Psoas muscle (tissue), 8 donors: ENCODE measurements around the gene DSCAM. TPM values are rescaled to one million over a fixed set of nuclear protein-coding genes. Genes with fewer than 3 reads are reported as not detected.

Source experiments
- ATAC-seq, 4 donors: fragments of 200-7000 bp; cut with Tn5 transposase; one replicate each; pipeline ENCODE4 v1.9.1; 2020; ENCODE audit warnings: moderate library complexity in 3 of 4, mild to moderate bottlenecking in 2 of 4
- DNase-seq, 2 donors: peaks; one replicate each; pipeline ENCODE4 v3.0.0-alpha.2; 2020
- H3K27ac ChIP-seq: fragments of 200-600 bp; one replicate; pipeline ENCODE4 v1.8.0; 2022
- H3K27me3 ChIP-seq, 3 donors: fragments of 200-600 bp in 1 of 3; one replicate each; pipeline versions ENCODE4 v1.6.1 to v1.8.0; 2013 to 2022; ENCODE audit warnings: low read length in 2 of 3, mild to moderate bottlenecking in 2 of 3, moderate library complexity in 1 of 3; ENCODE audit not compliant: insufficient read depth in 3 of 3
- H3K36me3 ChIP-seq, 2 donors: fragments of 200-600 bp in 1 of 2; one replicate each; pipeline versions ENCODE4 v1.6.1 to v1.8.0; 2013 to 2022; ENCODE audit warnings: low read depth in 1 of 2, mild to moderate bottlenecking in 1 of 2, moderate library complexity in 1 of 2; ENCODE audit not compliant: insufficient read depth in 1 of 2
- H3K4me1 ChIP-seq: fragments of 200-600 bp; one replicate; pipeline ENCODE4 v1.8.0; 2022
- H3K4me3 ChIP-seq: fragments of 200-600 bp; one replicate; pipeline ENCODE4 v1.8.0; 2022; ENCODE audit warnings: mild to moderate bottlenecking
- H3K9me3 ChIP-seq: fragments of 200-600 bp; one replicate; pipeline ENCODE4 v1.8.0; 2022
- WGBS, 3 donors: extraction: QIAGEN DNeasy Blood & Tissue Kit; methylation state at CpG; one replicate each; pipeline versions ENCODE4 v1.1.6 to v1.1.7; 2013; 5-methylcytosine and 5-hydroxymethylcytosine counted together
- intact Hi-C, 2 donors: fragments of 100-400 bp; cut with DNase I; formaldehyde crosslinking; loops; one replicate each; pipeline versions ENCODE4 v1.11.0 to v1.14.2; 2022
- polyA plus RNA-seq, 3 donors: library from polyadenylated mRNA; stranded (reverse); fragments of 200-250 nt; gene quantifications; one replicate each; pipeline ENCODE4 v1.2.3, GENCODE V29; 2013
- total RNA-seq, 4 donors: library from RNA; stranded (reverse); fragmentation: NEBNext Ultra II Directional in 2 of 4; extraction: Animal tissue kit (Norgen Biotek cat#: 25700) in 2 of 4; gene quantifications; one replicate each; pipeline versions ENCODE4 v1.2.1 to v1.2.4, GENCODE V29; 2021 to 2023
- TF ChIP-seq, protein P1 (sequence below): fragments of 200-600 bp; IDR thresholded peaks from one replicate; pipeline ENCODE4 v1.8.0; 2022; ENCODE audit warnings: antibody characterized with exemption
- donor health status: healthy with polysubstance abuse.
- donor health status: DM: no; HTN: no; CAD: no; lungs with moderate emphysema.
- donor health status: Bipolar disorder and iron deficiency.
- donor health status: healthy.
- donor health status: DM: yes; HTN: yes; CAD: no.
- donor health status: DM: no; HTN: no; CAD: no.
- donor health status: DM: no; HTN: no; CAD: no.
- donor health status: DM: yes; HTN: yes; CAD: no.

DSCAM gene
- total and polyA plus RNA-seq, 7 donors: 0.03 to 0.04 TPM; not detected in 5

DNA sequence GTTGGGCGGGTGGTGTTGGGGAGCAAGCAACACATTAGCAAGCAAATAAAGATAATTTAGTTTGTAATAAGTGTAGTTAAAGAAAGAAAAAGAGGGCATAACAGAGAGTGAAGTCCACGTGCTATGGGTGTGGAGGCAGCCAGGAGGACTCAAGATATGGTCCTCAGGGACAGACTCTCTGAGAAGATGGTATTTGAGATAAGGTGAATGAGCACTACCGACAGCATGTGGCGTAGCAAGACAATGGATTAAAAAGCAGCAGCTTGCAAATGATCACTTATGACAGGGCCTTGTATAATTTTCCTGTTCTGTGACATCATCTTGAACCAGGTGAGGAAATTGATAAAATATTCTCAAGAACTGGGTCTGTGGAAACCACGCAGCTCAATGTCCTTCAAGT lies 491.9 kb downstream of the DSCAM start:
- Histone ChIP-seq H3K27me3 (no peaks in the 10 kb centered on the region), H3K36me3 (no peaks in the 10 kb centered on the region), H3K4me3 (no peak overlapping the region), H3K27ac (no peak overlapping the region), H3K4me1 (no peaks in the 10 kb centered on the region), H3K9me3 (no peaks in the 10 kb centered on the region)
- intact Hi-C loops: no loop called here
- no peak for ATAC-seq
- no peak for DNase-seq
- TF ChIP-seq, protein P1, sequence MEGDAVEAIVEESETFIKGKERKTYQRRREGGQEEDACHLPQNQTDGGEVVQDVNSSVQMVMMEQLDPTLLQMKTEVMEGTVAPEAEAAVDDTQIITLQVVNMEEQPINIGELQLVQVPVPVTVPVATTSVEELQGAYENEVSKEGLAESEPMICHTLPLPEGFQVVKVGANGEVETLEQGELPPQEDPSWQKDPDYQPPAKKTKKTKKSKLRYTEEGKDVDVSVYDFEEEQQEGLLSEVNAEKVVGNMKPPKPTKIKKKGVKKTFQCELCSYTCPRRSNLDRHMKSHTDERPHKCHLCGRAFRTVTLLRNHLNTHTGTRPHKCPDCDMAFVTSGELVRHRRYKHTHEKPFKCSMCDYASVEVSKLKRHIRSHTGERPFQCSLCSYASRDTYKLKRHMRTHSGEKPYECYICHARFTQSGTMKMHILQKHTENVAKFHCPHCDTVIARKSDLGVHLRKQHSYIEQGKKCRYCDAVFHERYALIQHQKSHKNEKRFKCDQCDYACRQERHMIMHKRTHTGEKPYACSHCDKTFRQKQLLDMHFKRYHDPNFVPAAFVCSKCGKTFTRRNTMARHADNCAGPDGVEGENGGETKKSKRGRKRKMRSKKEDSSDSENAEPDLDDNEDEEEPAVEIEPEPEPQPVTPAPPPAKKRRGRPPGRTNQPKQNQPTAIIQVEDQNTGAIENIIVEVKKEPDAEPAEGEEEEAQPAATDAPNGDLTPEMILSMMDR: no peak
- 83 to 87% (median 86%) methylated on average over 5 of the region's 5 CpGs for WGBS, 3 donors

DNA sequence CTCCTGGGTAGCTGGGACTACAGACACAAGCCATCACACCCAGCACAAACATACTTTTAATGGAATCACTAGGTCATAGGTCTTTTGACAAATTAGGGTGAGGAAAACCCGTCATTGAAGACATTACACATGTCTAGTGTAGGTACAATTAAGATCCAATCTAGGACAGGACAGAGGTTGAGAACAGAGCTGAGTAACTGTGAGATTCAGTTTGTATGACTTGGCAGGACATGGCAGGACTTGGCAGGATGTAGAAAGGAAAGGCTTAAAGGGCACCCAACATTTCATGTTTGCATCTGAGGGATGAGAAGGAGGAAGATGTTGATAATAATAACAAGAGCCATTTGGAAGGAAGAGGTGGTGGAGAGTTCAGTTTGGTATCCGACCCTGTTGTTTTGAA lies 496.0 kb downstream of the DSCAM start:
- DNase-seq (no peak), ATAC-seq (no peak)
- Histone ChIP-seq H3K4me3 (no peak overlapping the region), H3K27ac (no peak overlapping the region), H3K36me3 (no peaks in the 10 kb centered on the region), H3K9me3 (no peaks in the 10 kb centered on the region), H3K4me1 (no peaks in the 10 kb centered on the region), H3K27me3 (no peaks in the 10 kb centered on the region)
- intact Hi-C loops: no loop called here
- TF ChIP-seq, protein P1: no peak
- 27 to 50% (median 44%) methylated on average over 2 of the region's 2 CpGs for WGBS, 3 donors

DNA sequence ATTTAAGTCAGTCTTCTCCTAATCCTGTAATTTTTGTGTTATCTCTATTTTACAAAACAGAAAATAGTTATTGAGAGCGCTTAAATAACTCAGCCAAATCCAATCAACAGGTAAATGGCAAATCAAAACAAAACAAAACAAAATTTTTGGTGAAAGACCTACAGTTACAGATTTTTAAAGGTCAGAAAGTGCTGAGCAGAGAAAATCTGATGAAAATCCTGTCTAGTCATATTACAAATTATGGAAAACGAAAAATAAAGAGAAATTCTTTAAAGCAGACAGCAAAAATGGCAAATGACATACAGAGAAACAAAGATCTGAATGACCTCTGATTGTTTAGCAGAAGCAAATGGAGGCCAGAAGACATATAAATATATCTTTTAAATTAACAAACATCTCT lies 497.4 kb downstream of the DSCAM start:
- Histone ChIP-seq H3K4me1 (no peaks in the 10 kb centered on the region), H3K36me3 (no peaks in the 10 kb centered on the region), H3K4me3 (no peak overlapping the region), H3K27me3 (no peaks in the 10 kb centered on the region), H3K9me3 (no peaks in the 10 kb centered on the region), H3K27ac (no peak overlapping the region)
- intact Hi-C loops: no loop called here
- DNase-seq (no peak), ATAC-seq (no peak)
- TF ChIP-seq, protein P1: no peak
- WGBS, 3 donors: 77 to 88% (median 77%) methylated on average over 2 of the region's 2 CpGs

DNA sequence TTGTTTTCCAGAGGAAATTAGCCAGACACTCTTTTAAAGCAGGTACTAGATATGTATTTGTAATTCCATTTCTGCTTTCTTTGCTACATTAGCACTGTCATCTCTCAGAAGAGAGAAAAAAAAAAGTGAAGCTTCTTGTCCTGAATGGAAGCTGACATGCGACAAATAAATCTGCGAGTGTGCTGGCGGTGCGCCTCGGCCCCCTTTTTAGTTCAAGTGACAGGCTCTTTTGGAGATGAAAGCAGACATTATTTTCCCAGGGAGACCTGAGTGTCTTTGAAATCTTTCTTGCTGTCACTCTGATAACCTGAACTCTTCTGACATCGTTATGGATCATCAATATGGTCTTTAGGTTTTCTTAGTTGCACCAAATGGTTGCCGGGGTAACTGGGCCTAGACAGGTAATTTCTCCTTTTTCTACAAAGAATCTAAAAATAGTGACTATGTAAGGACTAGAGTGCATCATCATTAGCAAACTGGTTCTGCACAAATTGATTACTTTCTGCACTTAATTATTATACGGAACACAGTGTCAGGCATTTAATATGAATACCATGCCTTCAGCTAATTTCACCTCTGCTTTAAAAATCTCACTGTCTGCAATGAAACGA lies 501.1 kb downstream of the DSCAM start:
- no peak for ATAC-seq
- 72 to 80% (median 74%) methylated on average over 9 of the region's 9 CpGs for WGBS, 3 donors

More for the DNA sequence above, 501.1 kb downstream of the DSCAM start:
- H3K27me3 ChIP-seq: no peaks in the 10 kb centered on the region
- no peak overlapping the region for H3K4me3 ChIP-seq
- H3K9me3 ChIP-seq: no peaks in the 10 kb centered on the region
- H3K27ac ChIP-seq: no peak overlapping the region
- intact Hi-C loops: no loop called here
- no peaks in the 10 kb centered on the region for H3K36me3 ChIP-seq
- TF ChIP-seq, protein P1: no peak
- H3K4me1 ChIP-seq: no peaks in the 10 kb centered on the region
- no peak for DNase-seq
